Heart right ventricle (tissue), 16 donors: ENCODE measurements around the gene NF1. TPM values are rescaled to one million over a fixed set of nuclear protein-coding genes. Genes with fewer than 3 reads are reported as not detected.

ENCODE experiments used
- ATAC-seq, 8 donors: fragments of 200-7000 bp; cut with Tn5 transposase; one replicate each; pipeline ENCODE4 v1.9.1; 2020; ENCODE audit warnings: mild to moderate bottlenecking in 8 of 8, moderate library complexity in 8 of 8, moderate number of reproducible peaks in 1 of 8
- DNase-seq, 2 donors: peaks; one replicate each; pipeline ENCODE4 v3.0.0-alpha.2; 2020
- H3K27ac ChIP-seq, 10 donors: fragments of 200-600 bp; sonication (generic) in 2 of 10; one replicate each; pipeline versions ENCODE4 v1.5.0 to v1.8.0; 2020 to 2022; ENCODE audit warnings: mild to moderate bottlenecking in 3 of 10
- H3K27me3 ChIP-seq, 7 donors: fragments of 200-600 bp; one replicate each; pipeline ENCODE4 v1.8.0; 2021 to 2022; ENCODE audit warnings: mild to moderate bottlenecking in 2 of 7
- H3K36me3 ChIP-seq, 9 donors: fragments of 200-600 bp; sonication (generic) in 1 of 9; one replicate each; pipeline versions ENCODE4 v1.5.0 to v1.8.0; 2020 to 2022; ENCODE audit warnings: mild to moderate bottlenecking in 2 of 9
- H3K4me1 ChIP-seq, 9 donors: fragments of 200-600 bp; sonication (generic) in 1 of 9; one replicate each; pipeline versions ENCODE4 v1.5.0 to v1.8.0; 2020 to 2022; ENCODE audit warnings: mild to moderate bottlenecking in 4 of 9
- H3K4me3 ChIP-seq, 10 donors: fragments of 200-600 bp; sonication (generic) in 2 of 10; one replicate each; pipeline versions ENCODE4 v1.5.0 to v1.8.0; 2020 to 2022; ENCODE audit warnings: mild to moderate bottlenecking in 7 of 10, moderate library complexity in 2 of 10
- H3K9me3 ChIP-seq, 11 donors: fragments of 200-600 bp in 10 of 11; sonication (generic) in 2 of 11; one replicate each; pipeline versions ENCODE4 v1.5.0 to v1.8.0; 2013 to 2022; ENCODE audit warnings: mild to moderate bottlenecking in 2 of 11, control low read depth in 1 of 11, moderate library complexity in 1 of 11
- CTCF ChIP-seq, 9 donors: fragments of 200-600 bp; sonication (generic) in 2 of 9; IDR thresholded peaks; one replicate each; pipeline versions ENCODE4 v1.5.0 to v1.8.0; 2021 to 2022; ENCODE audit warnings: antibody characterized with exemption in 9 of 9, mild to moderate bottlenecking in 5 of 9, moderate library complexity in 1 of 9
- WGBS, 2 donors: extraction: QIAGEN DNeasy Blood & Tissue Kit; methylation state at CpG; one replicate each; pipeline ENCODE4 v1.1.7; 2013; ENCODE audit warnings: inconsistent platforms in 1 of 2; 5-methylcytosine and 5-hydroxymethylcytosine counted together
- intact Hi-C, 10 donors: fragments of 100-400 bp; cut with DNase I; formaldehyde crosslinking; loops; one replicate each; pipeline versions ENCODE4 v1.11.1 to v1.14.2; 2022
- polyA plus RNA-seq, 2 donors: library from polyadenylated mRNA; stranded (reverse); fragments of 200-250 nt; gene quantifications; one replicate each; pipeline ENCODE4 v1.2.3, GENCODE V29; 2013
- total RNA-seq, 10 donors: library from RNA; stranded (reverse); fragmentation: NEBNext Ultra II Directional in 3 of 10; extraction: Animal tissue kit (Norgen Biotek cat#: 25700) in 3 of 10; gene quantifications; one replicate each; pipeline versions ENCODE4 v1.2.1 to v1.2.4, GENCODE V29; 2021 to 2023
- donor health status: Arrhythmogenic right ventricular cardiomyopathy.
- donor health status: ischemic (EF 13 %, LVEDD 7.1; RV severe dilation, severe dysfunction).
- donor health status: healthy with polysubstance abuse.
- donor health status: DM: no; HTN: yes; CAD: no.
- donor health status: DM: no; HTN: no; CAD: no.
- donor health status: ischemic (EF 25% LVEDD 6.9; RV normal size, moderate dysfunction).
- donor health status: ischemic (EF 25% LVEDD 5.7; RV mildly dilated, moderate dysfunction).
- donor health status: healthy.
- donor health status: DM: yes; HTN: yes; CAD: no.
- donor health status: Ischemic cardiomyopathy.
- donor health status: ischemic (EF 35%, LVEDD 5.7; RV mildly dilated, moderate dysfunction).
- donor health status: nonischemic (EF 11% LVEDD 7.7; RV severe dilation, severe dysfunction).
- donor health status: DM: yes; HTN: yes; CAD: no.
- donor health status: PGD.
- donor health status: ischemic (EF 29% LVEDD 5.4; RV normal size, mild dysfunction).
- donor health status: nonischemic (EF 23%, LVEDD 6.1; RV moderate dilation, normal function).

The NF1 gene
- total and polyA plus RNA-seq, 12 donors: 4.2 to 71.0 (median 54.6) TPM

DNA sequence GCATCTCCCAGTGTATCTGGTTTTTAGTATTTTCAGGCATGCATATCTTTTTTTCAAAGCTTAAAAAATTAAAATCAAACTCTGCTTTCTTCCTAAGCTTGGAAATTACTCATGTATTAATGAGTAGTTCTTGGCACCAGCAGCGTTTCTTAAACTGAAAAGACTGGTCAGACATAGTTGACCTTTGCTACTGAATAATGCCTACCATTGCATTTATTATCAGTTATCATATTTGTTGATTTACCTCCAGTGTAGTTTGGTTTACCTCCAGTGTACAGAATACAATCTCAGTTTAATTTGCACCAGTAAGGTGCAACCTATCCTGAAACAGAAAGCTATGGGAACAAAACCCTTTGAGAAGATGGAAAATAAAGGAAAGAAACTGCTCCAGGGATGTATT lies 261.2 kb downstream of the NF1 start:
- DNase-seq: no peak
- WGBS, 2 donors: 89 to 98% methylated on average over 1 of the region's 1 CpG
- Histone ChIP-seq H3K9me3 (no peaks in the 10 kb centered on the region), H3K27me3 (no peaks in the 10 kb centered on the region), H3K4me3 (no peak overlapping the region), H3K4me1 (no peaks in the 10 kb centered on the region), H3K36me3 (peaks cover 0 to 100% (median 28%) of the 10 kb centered on the region in 9 donors), H3K27ac (no peak overlapping the region)
- ATAC-seq: no peak
- no peak for TF ChIP-seq CTCF (IDR thresholded peaks at IDR 0.05)
- intact Hi-C loops: no loop called here

DNA sequence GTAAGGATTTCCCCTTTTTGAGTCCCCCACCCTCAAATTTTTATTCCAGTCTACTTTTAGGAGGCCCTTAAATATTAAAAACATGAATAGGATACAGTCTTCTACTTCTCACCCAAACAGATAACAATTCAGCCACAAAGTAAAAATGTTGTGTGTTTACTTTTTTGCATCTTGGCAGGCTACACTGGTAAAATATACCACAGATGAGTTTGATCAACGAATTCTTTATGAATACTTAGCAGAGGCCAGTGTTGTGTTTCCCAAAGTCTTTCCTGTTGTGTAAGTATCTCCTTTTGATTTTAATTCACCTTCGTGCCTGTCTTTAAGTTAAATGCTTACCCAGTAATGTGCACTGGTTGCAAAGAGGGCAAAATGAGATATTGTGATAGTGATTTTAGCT lies 262.3 kb downstream of the NF1 start:
- TF ChIP-seq CTCF (IDR thresholded peaks at IDR 0.05): no peak
- Histone ChIP-seq H3K27ac (no peak overlapping the region), H3K4me1 (no peaks in the 10 kb centered on the region), H3K27me3 (no peaks in the 10 kb centered on the region), H3K9me3 (no peaks in the 10 kb centered on the region), H3K4me3 (no peak overlapping the region), H3K36me3 (peaks cover 0 to 100% (median 32%) of the 10 kb centered on the region in 9 donors)
- intact Hi-C loops: no loop called here
- ATAC-seq (no peak), DNase-seq (no peak)
- 86 to 88% methylated on average over 2 of the region's 2 CpGs for WGBS, 2 donors

GRCh38 chr17:31357839-31358394 lies 263.1 kb downstream of the NF1 start:
- Histone ChIP-seq H3K4me1 (no peaks in the 10 kb centered on the region), H3K36me3 (peaks cover 0 to 100% (median 27%) of the 10 kb centered on the region in 9 donors), H3K27me3 (no peaks in the 10 kb centered on the region), H3K9me3 (no peaks in the 10 kb centered on the region), H3K4me3 (no peak overlapping the region), H3K27ac (no peak overlapping the region)
- TF ChIP-seq CTCF (IDR thresholded peaks at IDR 0.05): no peak
- DNase-seq: no peak
- ATAC-seq: no peak
- intact Hi-C loops: no loop called here
- 81 to 88% methylated on average over 3 of the region's 3 CpGs for WGBS, 2 donors

GRCh38 chr17:31364012-31364411 lies 269.2 kb downstream of the NF1 start:
- H3K27ac ChIP-seq: no peak overlapping the region
- H3K4me3 ChIP-seq: no peak overlapping the region
- ATAC-seq: no peak
- WGBS, 2 donors: 92 to 94% methylated on average over 6 of the region's 6 CpGs
- H3K9me3 ChIP-seq: no peaks in the 10 kb centered on the region
- no peaks in the 10 kb centered on the region for H3K4me1 ChIP-seq
- intact Hi-C loops: no loop called here
- peaks cover 0 to 100% (median 20%) of the 10 kb centered on the region in 9 donors for H3K36me3 ChIP-seq
- no peak for TF ChIP-seq CTCF (IDR thresholded peaks at IDR 0.05)
- H3K27me3 ChIP-seq: no peaks in the 10 kb centered on the region
- no peak for DNase-seq
